Neural cell (in vitro differentiated cells): ENCODE results near the gene RNF26. TPM values are rescaled to one million over a fixed set of nuclear protein-coding genes. Genes with fewer than 3 reads are reported as not detected.

Experiments used
- H2AFZ ChIP-seq: fragments of 200-600, 300-800 bp; sonication (generic), shearing (Covaris generic); 2 replicates; pipeline ENCODE4 v1.6.0; 2014; ENCODE audit warnings: low read depth, mild to moderate bottlenecking, antibody characterized with exemption, low read length, moderate library complexity
- H3F3A ChIP-seq: fragments of 200-600 bp; shearing (Covaris generic); 2 replicates; pipeline ENCODE4 v1.6.1; 2016; ENCODE audit warnings: mild to moderate bottlenecking, moderate library complexity, mixed read lengths, antibody characterized with exemption, low read length; ENCODE audit not compliant: insufficient read depth, poor library complexity, severe bottlenecking
- H3K27ac ChIP-seq: fragments of 200-600, 300-800 bp; sonication (generic), shearing (Covaris generic); 2 replicates; pipeline ENCODE4 v1.5.1; 2014; ENCODE audit warnings: mild to moderate bottlenecking, low read length, moderate library complexity
- H3K27me3 ChIP-seq: fragments of 300-800, 200-600 bp; sonication (generic), shearing (Covaris generic); 2 replicates; pipeline ENCODE4 v1.6.0; 2014; ENCODE audit warnings: mild to moderate bottlenecking, low read depth, low read length, moderate library complexity; ENCODE audit not compliant: insufficient read depth
- H3K36me3 ChIP-seq: fragments of 300-800, 200-600 bp; sonication (generic), shearing (Covaris generic); 2 replicates; pipeline ENCODE4 v1.5.1; 2014; ENCODE audit warnings: mild to moderate bottlenecking, antibody characterized with exemption, low read length, moderate library complexity; ENCODE audit not compliant: insufficient read depth
- H3K4me2 ChIP-seq: fragments of 300-800, 200-600 bp; sonication (generic), shearing (Covaris generic); 2 replicates; pipeline ENCODE4 v1.6.0; 2014; ENCODE audit warnings: mild to moderate bottlenecking, low read length
- H3K4me3 ChIP-seq: fragments of 300-800, 200-600 bp; sonication (generic), shearing (Covaris generic); 2 replicates; pipeline ENCODE4 v1.5.1; 2014; ENCODE audit warnings: mild to moderate bottlenecking, low read length, moderate library complexity
- H3K79me2 ChIP-seq: fragments of 200-600 bp; shearing (Covaris generic); replicated peaks from 2 replicates; pipeline ENCODE4 v1.6.0; 2014; ENCODE audit warnings: mild to moderate bottlenecking, low read length, moderate library complexity; ENCODE audit not compliant: insufficient read depth
- H3K9ac ChIP-seq: fragments of 300-800, 200-600 bp; sonication (generic), shearing (Covaris generic); 2 replicates; pipeline ENCODE4 v1.6.1; 2016; ENCODE audit warnings: mild to moderate bottlenecking, low read length, mixed read lengths
- H3K9me2 ChIP-seq: fragments of 200-600 bp; shearing (Covaris generic); 2 replicates; pipeline ENCODE4 v1.6.1; 2016; ENCODE audit warnings: mild to moderate bottlenecking, low read length, mixed read lengths; ENCODE audit not compliant: insufficient read depth
- H3K9me3 ChIP-seq: fragments of 200-600, 300-800 bp; sonication (generic), shearing (Covaris generic); 2 replicates; pipeline ENCODE4 v1.6.1; 2016; ENCODE audit warnings: mild to moderate bottlenecking, mixed run types, low read length, moderate library complexity, mixed read lengths
- H4K20me1 ChIP-seq: fragments of 200-600 bp; shearing (Covaris generic); 2 replicates; pipeline ENCODE4 v1.6.1; 2016; ENCODE audit warnings: mild to moderate bottlenecking, mixed run types; ENCODE audit not compliant: insufficient read depth
- CTCF ChIP-seq: fragments of 450-650 bp; IDR thresholded peaks from 2 replicates; pipeline ENCODE4 v1.5.1; 2014; ENCODE audit warnings: antibody characterized with exemption, mild to moderate bottlenecking, moderate library complexity; ENCODE audit not compliant: poor library complexity, severe bottlenecking
- EP300 ChIP-seq: fragments of 450-650 bp; conservative IDR thresholded peaks from 2 replicates; pipeline ENCODE4 v1.6.1; 2014; ENCODE audit warnings: antibody characterized with exemption, mild to moderate bottlenecking, moderate library complexity; ENCODE audit not compliant: poor library complexity, severe bottlenecking
- EZH2 ChIP-seq: fragments of 200-600, 300-800 bp; shearing (Covaris generic), sonication (generic); IDR thresholded peaks from 2 replicates; pipeline ENCODE4 v1.6.1; 2014; ENCODE audit warnings: antibody characterized with exemption, low read length, borderline replicate concordance, mild to moderate bottlenecking; ENCODE audit not compliant: insufficient read depth, poor library complexity, severe bottlenecking
- MXI1 ChIP-seq: fragments of 450-650 bp; conservative IDR thresholded peaks from 2 replicates; pipeline ENCODE4 v1.6.1; 2014; ENCODE audit warnings: antibody characterized with exemption, mild to moderate bottlenecking; ENCODE audit not compliant: poor library complexity, severe bottlenecking
- POLR2AphosphoS5 ChIP-seq: IDR thresholded peaks from 2 replicates; pipeline ENCODE4 v1.6.1; 2012
- RAD21 ChIP-seq: fragments of 450-650 bp; conservative IDR thresholded peaks from 2 replicates; pipeline ENCODE4 v1.6.1; 2014; ENCODE audit warnings: antibody characterized with exemption, mild to moderate bottlenecking, moderate library complexity
- REST ChIP-seq: IDR thresholded peaks from 2 replicates; pipeline ENCODE4 v1.6.1; 2012; ENCODE audit warnings: borderline replicate concordance
- SMC3 ChIP-seq: fragments of 450-650 bp; conservative IDR thresholded peaks from 2 replicates; pipeline ENCODE4 v1.6.1; 2014; ENCODE audit warnings: antibody characterized with exemption, mild to moderate bottlenecking, moderate library complexity; ENCODE audit not compliant: poor library complexity
- TAF1 ChIP-seq: IDR thresholded peaks from 2 replicates; pipeline ENCODE4 v1.6.1; 2012; ENCODE audit warnings: low read depth
- polyA plus RNA-seq: library from polyadenylated mRNA; depleted of rRNA; stranded (reverse); fragments of >200 nt; gene quantifications from 2 replicates; pipeline ENCODE4 v1.2.3, GENCODE V29; 2014

RNF26 gene
- polyA plus RNA-seq, 1 donor from 2014 or later, result 2.6 TPM

GRCh38 chr11:119319700-119320239, 14.6 kb upstream of the RNF26 start:
- Histone ChIP-seq H3K4me3 (no peak overlapping the region), H3F3A (no peaks in the 10 kb centered on the region), H3K9me3 (no peaks in the 10 kb centered on the region), H4K20me1 (no peaks in the 10 kb centered on the region), H3K79me2 (no peaks in the 10 kb centered on the region), H2AFZ (no peak overlapping the region), H3K4me2 (no peak overlapping the region), H3K9me2 (no peaks in the 10 kb centered on the region), H3K9ac (no peak overlapping the region), H3K36me3 (no peaks in the 10 kb centered on the region), H3K27me3 (peaks cover 25% of the 10 kb centered on the region), H3K27ac (no peak overlapping the region)
- TF ChIP-seq EP300 (no peak), CTCF (no peak), TAF1 (no peak), RAD21 (no peak), POLR2AphosphoS5 (no peak), REST (no peak), MXI1 (no peak), EZH2 (no peak), SMC3 (no peak)

GRCh38 chr11:119320240-119320775, 14.0 kb upstream of the RNF26 start:
- Histone ChIP-seq H3K9ac (no peak overlapping the region), H3K79me2 (no peaks in the 10 kb centered on the region), H3K27ac (no peak overlapping the region), H3K9me3 (no peaks in the 10 kb centered on the region), H3K27me3 (peaks cover 21% of the 10 kb centered on the region), H4K20me1 (no peaks in the 10 kb centered on the region), H3K4me2 (no peak overlapping the region), H3K9me2 (no peaks in the 10 kb centered on the region), H3K4me3 (no peak overlapping the region), H3F3A (no peaks in the 10 kb centered on the region), H3K36me3 (no peaks in the 10 kb centered on the region), H2AFZ (no peak overlapping the region)
- TF ChIP-seq MXI1 (no peak), SMC3 (no peak), REST (no peak), EP300 (no peak), RAD21 (no peak), TAF1 (no peak), CTCF (no peak), EZH2 (no peak), POLR2AphosphoS5 (no peak)
